ENCODE measurements around the gene KRT10.

- no peak for TF ChIP-seq CTCF (IDR thresholded peaks at IDR 0.05)
- no peak for TF ChIP-seq ZFX (IDR thresholded peaks at IDR 0.05; ENCODE audit: borderline replicate concordance)
Observed at GRCh38 chr17:40833882-40834281, 11.5 kb upstream of the KRT10 start.

Data from 22Rv1 (cell line).